A549 (cell line): ENCODE measurements around the gene MEN1. TPM values are rescaled to one million over a fixed set of nuclear protein-coding genes. Genes with fewer than 3 reads are reported as not detected.

ENCODE experiments used
- ATAC-seq, 2 experiments: fragments of 200-7000 bp in 1 of 2; fragments of >200 bp in 1 of 2; cut with Nextera tagmentation in 1 of 2; cut with Tn5 transposase in 1 of 2; 3 replicates each; pipeline versions ENCODE4 v1.8.0 to v1.9.1; 2018 to 2020; ENCODE audit warnings: mild to moderate bottlenecking in 1 of 2, moderate library complexity in 1 of 2
- CTCF ChIA-PET: fragments of 300-600 bp; sonication (Branson Sonifier 250); formaldehyde crosslinking; extraction: SDS; loops from one replicate; lab custom pipeline; 2021; ENCODE audit warnings: antibody characterized with exemption, inconsistent platforms; lab: Yijun Ruan, JAX
- POLR2A ChIA-PET: fragments of 350-600 bp; formaldehyde crosslinking; extraction: SDS; loops from one replicate; lab custom pipeline; 2021; ENCODE audit warnings: antibody characterized with exemption, inconsistent platforms; lab: Yijun Ruan, JAX
- DNase-seq, 2 experiments: peaks; one replicate each; pipeline versions ENCODE4 v3.0.0 to v3.0.0-alpha.2; 2011 to 2016; ENCODE audit warnings: low read depth in 1 of 2, low spot score in 1 of 2
- FAIRE-seq: peaks from 2 replicates; lab custom pipeline; 2011; peaks lifted over from hg19 to GRCh38; lab: Jason Lieb, UNC
- H3K27ac ChIP-seq, 2 experiments: fragments of >200 bp; sonication (Bioruptor Twin); formaldehyde crosslinking; 3 replicates each; pipeline ENCODE4 v1.5.1; 2016 to 2017
- H3K4me1 ChIP-seq: fragments of >200 bp; sonication (Bioruptor Twin); formaldehyde crosslinking; 3 replicates; pipeline ENCODE4 v1.6.1; 2016
- H3K4me2 ChIP-seq: fragments of >200 bp; sonication (Bioruptor Twin); formaldehyde crosslinking; 3 replicates; pipeline ENCODE4 v1.6.1; 2016
- H3K4me3 ChIP-seq: fragments of >200 bp; sonication (Bioruptor Twin); formaldehyde crosslinking; 3 replicates; pipeline ENCODE4 v1.5.1; 2016
- H3K9me3 ChIP-seq: fragments of >200 bp; sonication (Bioruptor Twin); formaldehyde crosslinking; 3 replicates; pipeline ENCODE4 v1.6.1; 2016
- CBX2 ChIP-seq: fragments of 200-600 bp; sonication (generic); IDR thresholded peaks from 2 replicates; pipeline ENCODE4 v1.6.1; 2016; ENCODE audit warnings: low read depth, mild to moderate bottlenecking, borderline replicate concordance
- CBX8 ChIP-seq: fragments of 200-600 bp; sonication (generic); IDR thresholded peaks from 2 replicates; pipeline ENCODE4 v1.6.1; 2016
- CHD4 ChIP-seq: fragments of 200-600 bp; sonication (generic); IDR thresholded peaks from 2 replicates; pipeline ENCODE4 v1.6.1; 2016; ENCODE audit warnings: antibody characterized with exemption, mild to moderate bottlenecking, borderline replicate concordance
- EHF ChIP-seq: fragments of 250-450 bp; sonication (Bioruptor Pico); IDR thresholded peaks from 2 replicates; pipeline ENCODE4 v1.5.0; 2020; ENCODE audit warnings: mild to moderate bottlenecking
- EP300 ChIP-seq, 2 experiments: fragments of >200 bp; sonication (Bioruptor Twin); formaldehyde crosslinking; IDR thresholded peaks; 2 replicates in 1 of 2; 3 replicates in 1 of 2; pipeline ENCODE4 v1.6.1; 2016 to 2017
- FOSL2 ChIP-seq, 2 experiments: fragments of 450-650 bp in 1 of 2; fragments of >200 bp in 1 of 2; sonication (Bioruptor Twin) in 1 of 2; formaldehyde crosslinking; IDR thresholded peaks; 2 replicates each; pipeline versions ENCODE4 v1.5.0 to v1.6.1; 2016 to 2020; ENCODE audit warnings: mild to moderate bottlenecking in 1 of 2, moderate library complexity in 1 of 2
- FOXS1 ChIP-seq: fragments of 250-450 bp; sonication (Bioruptor Pico); IDR thresholded peaks from 2 replicates; pipeline ENCODE4 v1.5.0; 2020; ENCODE audit warnings: mild to moderate bottlenecking, moderate library complexity
- GATA3 ChIP-seq: IDR thresholded peaks from 2 replicates; pipeline ENCODE4 v1.6.1; 2012; ENCODE audit warnings: borderline replicate concordance
- HEYL ChIP-seq: fragments of 250-450 bp; sonication (Bioruptor Pico); IDR thresholded peaks from 2 replicates; pipeline ENCODE4 v1.8.0; 2021; ENCODE audit warnings: mild to moderate bottlenecking, moderate library complexity
- HOXB13 ChIP-seq: fragments of 250-450 bp; sonication (Bioruptor Pico); IDR thresholded peaks from 2 replicates; pipeline ENCODE4 v1.5.0; 2020; ENCODE audit warnings: low read depth, mild to moderate bottlenecking, moderate library complexity
- HOXB5 ChIP-seq: fragments of 250-450 bp; sonication (Bioruptor Pico); IDR thresholded peaks from 2 replicates; pipeline ENCODE4 v1.5.0; 2020; ENCODE audit warnings: mild to moderate bottlenecking, moderate library complexity
- JUN ChIP-seq, 2 experiments: fragments of >200 bp; sonication (Bioruptor Twin); formaldehyde crosslinking; IDR thresholded peaks; 2 replicates in 1 of 2; 3 replicates in 1 of 2; pipeline ENCODE4 v1.6.1; 2016 to 2017
- JUNB ChIP-seq: fragments of >200 bp; sonication (Bioruptor Twin); formaldehyde crosslinking; IDR thresholded peaks from 2 replicates; pipeline ENCODE4 v1.6.1; 2016
- MAFK ChIP-seq: fragments of 450-650 bp; IDR thresholded peaks from 2 replicates; pipeline ENCODE4 v1.6.1; 2014; ENCODE audit not compliant: partially characterized antibody
- MYC ChIP-seq: IDR thresholded peaks from 2 replicates; pipeline ENCODE4 v1.6.1; 2012; ENCODE audit warnings: mild to moderate bottlenecking, inconsistent platforms, low read length, improper control_type of control experiment, borderline replicate concordance
- NPAS2 ChIP-seq: fragments of 250-450 bp; sonication (Bioruptor Pico); IDR thresholded peaks from 2 replicates; pipeline ENCODE4 v1.8.0; 2022; ENCODE audit warnings: mild to moderate bottlenecking, moderate library complexity, borderline replicate concordance
- PHF8 ChIP-seq: fragments of 200-600 bp; sonication (generic); IDR thresholded peaks from 2 replicates; pipeline ENCODE4 v1.6.1; 2016; ENCODE audit warnings: low read depth, mild to moderate bottlenecking, antibody characterized with exemption, moderate library complexity, borderline replicate concordance
- POLR2AphosphoS2 ChIP-seq: conservative IDR thresholded peaks from 2 replicates; pipeline ENCODE4 v1.6.1; 2012; ENCODE audit warnings: low read length, improper control_type of control experiment, inconsistent platforms
- RCOR1 ChIP-seq: fragments of 150-350 bp; IDR thresholded peaks from 2 replicates; pipeline ENCODE4 v1.6.1; 2014; ENCODE audit warnings: antibody characterized with exemption, low read length, low read depth
- SMC3 ChIP-seq: fragments of >200 bp; sonication (Bioruptor Twin); formaldehyde crosslinking; IDR thresholded peaks from 3 replicates; pipeline ENCODE4 v1.6.1; 2018; ENCODE audit warnings: inconsistent platforms
- TFCP2L1 ChIP-seq: fragments of 250-450 bp; sonication (Bioruptor Pico); IDR thresholded peaks from 2 replicates; pipeline ENCODE4 v1.5.0; 2021; ENCODE audit warnings: mild to moderate bottlenecking
- ZC3H11A ChIP-seq: fragments of 450-650 bp; IDR thresholded peaks from 2 replicates; pipeline ENCODE4 v1.6.1; 2014; ENCODE audit warnings: antibody characterized with exemption, mild to moderate bottlenecking
- ZSCAN20 ChIP-seq: fragments of 250-450 bp; sonication (Bioruptor Pico); IDR thresholded peaks from 2 replicates; pipeline ENCODE4 v1.8.0; 2022; ENCODE audit warnings: mild to moderate bottlenecking, moderate library complexity
- WGBS: methylation state at CpG from one replicate; pipeline ENCODE4 v1.1.6; 2017; ENCODE audit errors: missing lambda C conversion rate; 5-methylcytosine and 5-hydroxymethylcytosine counted together
- polyA plus RNA-seq, 4 experiments: library from polyadenylated mRNA; depleted of rRNA in 3 of 4; stranded (reverse); fragments of >200 nt; fragmentation: RNase III in 1 of 4; extraction: RNeasy Plus Mini Kit Qiagen cat#74134 plus additional on column Dnase treatment in 1 of 4; gene quantifications; 2 replicates in 3 of 4; 3 replicates in 1 of 4; pipeline ENCODE4 v1.2.3, GENCODE V29; 2011 to 2017
- TF ChIP-seq, protein P1 (sequence below): fragments of >200 bp; sonication (Bioruptor Twin); formaldehyde crosslinking; IDR thresholded peaks from 3 replicates; pipeline ENCODE4 v1.6.1; 2016
- TF ChIP-seq, protein P2 (sequence below): fragments of 250-450 bp; sonication (Bioruptor Pico); IDR thresholded peaks from 2 replicates; pipeline ENCODE4 v1.5.0; 2020; ENCODE audit warnings: low read depth, mild to moderate bottlenecking, moderate library complexity
- TF ChIP-seq, protein P3 (sequence below): fragments of >200 bp; sonication (Bioruptor Twin); formaldehyde crosslinking; IDR thresholded peaks from 2 replicates; pipeline ENCODE4 v1.6.1; 2016
- TF ChIP-seq, protein P4 (sequence below): fragments of 450-650 bp; IDR thresholded peaks from 2 replicates; pipeline ENCODE4 v1.6.1; 2014; ENCODE audit warnings: antibody characterized with exemption
- TF ChIP-seq, protein P5 (sequence below): IDR thresholded peaks from 2 replicates; pipeline ENCODE4 v1.6.1; 2012; ENCODE audit warnings: low read depth, borderline replicate concordance

The MEN1 gene
- polyA plus RNA-seq, 2 of the 4 experiments (the other 2 are of a cell fraction), result 17.0 to 34.7 TPM

DNA sequence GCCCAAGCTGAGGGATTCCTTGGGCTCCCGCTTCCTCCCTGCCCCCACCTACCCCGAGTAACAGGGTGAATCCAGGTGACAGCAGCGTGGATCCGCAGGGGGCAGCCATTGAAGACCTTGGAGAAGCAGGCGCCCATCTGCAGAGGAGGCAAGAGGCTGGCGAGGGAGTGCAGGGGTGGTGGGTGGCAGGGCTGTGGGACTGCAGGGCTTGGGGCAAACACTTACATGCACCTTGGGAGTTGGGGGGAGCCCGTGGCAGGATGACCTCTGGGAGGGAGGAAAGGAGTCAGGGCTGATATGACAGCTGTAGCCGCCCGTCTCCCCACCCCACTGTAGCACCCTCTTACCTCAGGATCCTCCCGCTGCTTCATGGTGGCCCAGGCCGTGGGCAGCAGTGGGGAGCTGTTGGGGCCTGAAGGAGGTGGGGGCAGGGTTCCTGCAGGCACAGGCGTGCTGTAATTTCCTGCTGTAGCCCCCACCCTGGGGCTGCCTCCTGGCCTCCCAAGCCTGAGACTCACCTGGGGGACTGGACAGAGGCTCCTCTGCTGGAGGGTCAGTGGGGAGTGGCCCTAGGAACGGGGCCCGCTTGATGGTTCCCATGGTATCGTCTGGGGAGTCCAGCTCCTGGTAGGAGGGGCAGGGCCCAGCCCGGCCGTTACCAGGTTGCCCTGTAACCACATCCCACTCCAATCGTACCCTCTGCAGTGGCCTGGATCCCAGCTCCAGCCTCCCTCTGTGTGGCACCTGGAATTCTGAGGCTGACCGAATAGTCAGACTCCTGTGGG, 13.4 kb downstream of the MEN1 start:
- POLR2A ChIA-PET, result interaction anchor here (1.3 kb wide), 1 partner anchor 18 kb away, joined by 3 read pairs; the partner anchor contains the start of gene SF1

DNA sequence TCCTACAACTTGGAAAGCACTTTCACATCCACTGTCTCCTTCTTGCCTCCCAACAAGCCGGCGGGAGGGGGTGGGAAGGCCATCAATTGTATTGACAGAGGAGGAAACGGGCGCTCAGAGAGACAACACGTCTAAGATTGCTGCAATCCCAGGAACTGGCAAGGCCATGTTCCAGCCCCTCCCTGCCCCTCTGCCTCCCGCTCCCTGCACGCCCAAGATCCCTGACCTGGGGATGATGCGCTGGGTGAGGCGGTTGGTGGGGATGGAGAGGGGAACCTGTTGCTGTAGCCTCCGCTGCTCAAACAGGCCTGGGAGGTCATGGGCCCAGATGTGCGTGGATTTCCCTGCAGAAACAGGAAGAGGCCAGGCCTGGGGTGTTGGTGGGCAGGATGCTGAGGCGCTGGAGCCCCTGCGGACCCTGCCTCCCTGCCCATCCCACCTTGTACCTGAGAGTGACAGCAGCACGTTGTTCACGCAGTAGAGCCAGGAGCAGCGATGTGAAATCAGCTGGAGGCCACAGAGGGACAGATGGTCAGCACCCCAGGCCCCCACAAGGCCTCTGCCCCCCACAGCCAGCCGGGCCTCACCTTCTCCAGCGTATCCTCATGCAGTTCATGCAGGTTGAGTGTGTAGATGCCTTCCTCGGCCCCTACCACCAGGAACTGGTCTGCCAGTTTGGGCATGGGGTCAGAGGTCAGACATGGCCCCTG, 14.1 kb downstream of the MEN1 start:
- H3K4me1 ChIP-seq, result peaks cover 8% of the 10 kb centered on the region; the same call in 2 of the 3 replicates
- FAIRE-seq (no peak), DNase-seq (no peak), ATAC-seq (no peak)
- 91% methylated on average over 16 of the region's 19 CpGs for WGBS
- CTCF ChIA-PET, result interaction anchor here (1.1 to 1.4 kb wide), 2 partner anchors 10 to 12 kb away, joined by 3 to 8 read pairs; no protein-coding TSS in a partner anchor
- H3K4me3 ChIP-seq, result no peak overlapping the region
- H3K9me3 ChIP-seq, result no peaks in the 10 kb centered on the region
- no peak overlapping the region for H3K4me2 ChIP-seq
- POLR2A ChIA-PET, result no interaction called here
- TF ChIP-seq ZC3H11A, result no peak
- TF ChIP-seq, protein P1, sequence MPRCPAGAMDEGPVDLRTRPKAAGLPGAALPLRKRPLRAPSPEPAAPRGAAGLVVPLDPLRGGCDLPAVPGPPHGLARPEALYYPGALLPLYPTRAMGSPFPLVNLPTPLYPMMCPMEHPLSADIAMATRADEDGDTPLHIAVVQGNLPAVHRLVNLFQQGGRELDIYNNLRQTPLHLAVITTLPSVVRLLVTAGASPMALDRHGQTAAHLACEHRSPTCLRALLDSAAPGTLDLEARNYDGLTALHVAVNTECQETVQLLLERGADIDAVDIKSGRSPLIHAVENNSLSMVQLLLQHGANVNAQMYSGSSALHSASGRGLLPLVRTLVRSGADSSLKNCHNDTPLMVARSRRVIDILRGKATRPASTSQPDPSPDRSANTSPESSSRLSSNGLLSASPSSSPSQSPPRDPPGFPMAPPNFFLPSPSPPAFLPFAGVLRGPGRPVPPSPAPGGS, result no peak
- no peak for TF ChIP-seq EHF (CRISPR knock-in tag)
- TF ChIP-seq PHF8, result no peak
- no peak for TF ChIP-seq JUNB
- TF ChIP-seq, protein P2, sequence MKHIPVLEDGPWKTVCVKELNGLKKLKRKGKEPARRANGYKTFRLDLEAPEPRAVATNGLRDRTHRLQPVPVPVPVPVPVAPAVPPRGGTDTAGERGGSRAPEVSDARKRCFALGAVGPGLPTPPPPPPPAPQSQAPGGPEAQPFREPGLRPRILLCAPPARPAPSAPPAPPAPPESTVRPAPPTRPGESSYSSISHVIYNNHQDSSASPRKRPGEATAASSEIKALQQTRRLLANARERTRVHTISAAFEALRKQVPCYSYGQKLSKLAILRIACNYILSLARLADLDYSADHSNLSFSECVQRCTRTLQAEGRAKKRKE (CRISPR knock-in tag), result no peak
- no peak for TF ChIP-seq CBX8
- no peak for TF ChIP-seq SMC3
- TF ChIP-seq TFCP2L1 (CRISPR knock-in tag), result no peak
- no peak for TF ChIP-seq JUN (IDR thresholded peaks at IDR 0.05)
- no peak for TF ChIP-seq POLR2AphosphoS2
- no peak for TF ChIP-seq MAFK
- TF ChIP-seq GATA3, result no peak
- TF ChIP-seq, protein P3, sequence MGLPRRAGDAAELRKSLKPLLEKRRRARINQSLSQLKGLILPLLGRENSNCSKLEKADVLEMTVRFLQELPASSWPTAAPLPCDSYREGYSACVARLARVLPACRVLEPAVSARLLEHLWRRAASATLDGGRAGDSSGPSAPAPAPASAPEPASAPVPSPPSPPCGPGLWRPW, result no peak
- TF ChIP-seq EP300 (IDR thresholded peaks at IDR 0.05), result no peak
- no peak overlapping the region for H3K27ac ChIP-seq

More for the DNA sequence above, 13.4 kb downstream of the MEN1 start:
- DNase-seq, result no peak
- Histone ChIP-seq H3K4me1 (peaks cover 10% of the 10 kb centered on the region; the same call in 2 of the 3 replicates), H3K4me2 (no peak overlapping the region), H3K4me3 (no peak overlapping the region)
- FAIRE-seq, result no peak
- 93% methylated on average over 13 of the region's 19 CpGs for WGBS
- CTCF ChIA-PET, result interaction anchor here (1.4 to 7.8 kb wide), 2 partner anchors 9 to 11 kb away, joined by 3 to 79 read pairs; no protein-coding TSS in a partner anchor
- TF ChIP-seq HOXB5 (CRISPR knock-in tag) (no peak), FOSL2 (IDR thresholded peaks at IDR 0.05) (no peak), FOSL2 (CRISPR knock-in tag; IDR thresholded peaks at IDR 0.05) (no peak), HEYL (CRISPR knock-in tag) (no peak), CHD4 (no peak)
- TF ChIP-seq, all 56 proteins: peak for 0
- Histone ChIP-seq H3K27ac (no peak overlapping the region), H3K9me3 (no peaks in the 10 kb centered on the region)
- ATAC-seq, result no peak

DNA sequence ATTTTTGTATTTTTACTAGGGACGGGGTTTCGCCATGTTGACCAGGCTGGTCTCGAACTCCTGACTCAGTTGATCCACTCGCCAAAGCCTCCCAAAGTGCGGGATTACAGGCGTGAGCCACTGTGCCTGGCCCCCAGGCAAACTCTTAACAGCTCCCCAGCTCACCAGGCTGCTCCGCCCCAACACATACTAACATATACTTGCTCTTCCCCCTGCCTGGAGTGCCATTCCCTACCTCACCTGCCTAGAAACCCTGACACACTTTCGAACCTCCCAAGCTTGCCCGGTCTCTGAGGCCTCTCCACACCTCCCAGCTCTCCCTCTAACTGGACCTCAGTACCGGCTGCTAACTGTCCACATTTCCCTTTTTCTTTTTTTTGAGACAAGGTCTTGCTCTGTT, 15.8 kb downstream of the MEN1 start:
- Histone ChIP-seq H3K9me3 (no peaks in the 10 kb centered on the region), H3K4me2 (no peak overlapping the region), H3K4me3 (no peak overlapping the region), H3K4me1 (no peaks in the 10 kb centered on the region; the same call in 2 of the 3 replicates), H3K27ac (no peak overlapping the region)
- DNase-seq (no peak), FAIRE-seq (no peak), ATAC-seq (no peak)
- ChIA-PET CTCF (interaction anchor here (0.6 to 1.4 kb wide), 8 partner anchors 8 to 379 kb away, joined by 3 to 6 read pairs (median 3); partner anchors contain the start of genes BATF2 and MAP4K2), POLR2A (interaction anchor here (1.4 kb wide), 1 partner anchor 16 kb away, joined by 6 read pairs; the partner anchor contains the start of gene SF1)
- 97% methylated on average over 10 of the region's 10 CpGs for WGBS
- TF ChIP-seq FOSL2 (IDR thresholded peaks at IDR 0.05) (no peak), FOSL2 (CRISPR knock-in tag; IDR thresholded peaks at IDR 0.05) (no peak), NPAS2 (CRISPR knock-in tag) (no peak), MAFK (no peak), ZSCAN20 (CRISPR knock-in tag) (no peak), GATA3 (no peak), CBX2 (no peak), RCOR1 (no peak), MYC (no peak), FOXS1 (no peak), HOXB13 (CRISPR knock-in tag) (no peak)
- TF ChIP-seq, protein P4, sequence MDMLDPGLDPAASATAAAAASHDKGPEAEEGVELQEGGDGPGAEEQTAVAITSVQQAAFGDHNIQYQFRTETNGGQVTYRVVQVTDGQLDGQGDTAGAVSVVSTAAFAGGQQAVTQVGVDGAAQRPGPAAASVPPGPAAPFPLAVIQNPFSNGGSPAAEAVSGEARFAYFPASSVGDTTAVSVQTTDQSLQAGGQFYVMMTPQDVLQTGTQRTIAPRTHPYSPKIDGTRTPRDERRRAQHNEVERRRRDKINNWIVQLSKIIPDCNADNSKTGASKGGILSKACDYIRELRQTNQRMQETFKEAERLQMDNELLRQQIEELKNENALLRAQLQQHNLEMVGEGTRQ, result no peak
- TF ChIP-seq, protein P5, sequence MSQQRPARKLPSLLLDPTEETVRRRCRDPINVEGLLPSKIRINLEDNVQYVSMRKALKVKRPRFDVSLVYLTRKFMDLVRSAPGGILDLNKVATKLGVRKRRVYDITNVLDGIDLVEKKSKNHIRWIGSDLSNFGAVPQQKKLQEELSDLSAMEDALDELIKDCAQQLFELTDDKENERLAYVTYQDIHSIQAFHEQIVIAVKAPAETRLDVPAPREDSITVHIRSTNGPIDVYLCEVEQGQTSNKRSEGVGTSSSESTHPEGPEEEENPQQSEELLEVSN, result no peak
